ENCODE data around the gene ITGA2B. TPM values are rescaled to one million over a fixed set of nuclear protein-coding genes. Genes with fewer than 3 reads are reported as not detected.

ITGA2B gene
- total and polyA plus RNA-seq, 2 of the 13 experiments (the other 11 are each of a cell fraction or from before 2014, with no cell fraction given) = 0.38 to 1.1 TPM

- TF ChIP-seq, protein P1, sequence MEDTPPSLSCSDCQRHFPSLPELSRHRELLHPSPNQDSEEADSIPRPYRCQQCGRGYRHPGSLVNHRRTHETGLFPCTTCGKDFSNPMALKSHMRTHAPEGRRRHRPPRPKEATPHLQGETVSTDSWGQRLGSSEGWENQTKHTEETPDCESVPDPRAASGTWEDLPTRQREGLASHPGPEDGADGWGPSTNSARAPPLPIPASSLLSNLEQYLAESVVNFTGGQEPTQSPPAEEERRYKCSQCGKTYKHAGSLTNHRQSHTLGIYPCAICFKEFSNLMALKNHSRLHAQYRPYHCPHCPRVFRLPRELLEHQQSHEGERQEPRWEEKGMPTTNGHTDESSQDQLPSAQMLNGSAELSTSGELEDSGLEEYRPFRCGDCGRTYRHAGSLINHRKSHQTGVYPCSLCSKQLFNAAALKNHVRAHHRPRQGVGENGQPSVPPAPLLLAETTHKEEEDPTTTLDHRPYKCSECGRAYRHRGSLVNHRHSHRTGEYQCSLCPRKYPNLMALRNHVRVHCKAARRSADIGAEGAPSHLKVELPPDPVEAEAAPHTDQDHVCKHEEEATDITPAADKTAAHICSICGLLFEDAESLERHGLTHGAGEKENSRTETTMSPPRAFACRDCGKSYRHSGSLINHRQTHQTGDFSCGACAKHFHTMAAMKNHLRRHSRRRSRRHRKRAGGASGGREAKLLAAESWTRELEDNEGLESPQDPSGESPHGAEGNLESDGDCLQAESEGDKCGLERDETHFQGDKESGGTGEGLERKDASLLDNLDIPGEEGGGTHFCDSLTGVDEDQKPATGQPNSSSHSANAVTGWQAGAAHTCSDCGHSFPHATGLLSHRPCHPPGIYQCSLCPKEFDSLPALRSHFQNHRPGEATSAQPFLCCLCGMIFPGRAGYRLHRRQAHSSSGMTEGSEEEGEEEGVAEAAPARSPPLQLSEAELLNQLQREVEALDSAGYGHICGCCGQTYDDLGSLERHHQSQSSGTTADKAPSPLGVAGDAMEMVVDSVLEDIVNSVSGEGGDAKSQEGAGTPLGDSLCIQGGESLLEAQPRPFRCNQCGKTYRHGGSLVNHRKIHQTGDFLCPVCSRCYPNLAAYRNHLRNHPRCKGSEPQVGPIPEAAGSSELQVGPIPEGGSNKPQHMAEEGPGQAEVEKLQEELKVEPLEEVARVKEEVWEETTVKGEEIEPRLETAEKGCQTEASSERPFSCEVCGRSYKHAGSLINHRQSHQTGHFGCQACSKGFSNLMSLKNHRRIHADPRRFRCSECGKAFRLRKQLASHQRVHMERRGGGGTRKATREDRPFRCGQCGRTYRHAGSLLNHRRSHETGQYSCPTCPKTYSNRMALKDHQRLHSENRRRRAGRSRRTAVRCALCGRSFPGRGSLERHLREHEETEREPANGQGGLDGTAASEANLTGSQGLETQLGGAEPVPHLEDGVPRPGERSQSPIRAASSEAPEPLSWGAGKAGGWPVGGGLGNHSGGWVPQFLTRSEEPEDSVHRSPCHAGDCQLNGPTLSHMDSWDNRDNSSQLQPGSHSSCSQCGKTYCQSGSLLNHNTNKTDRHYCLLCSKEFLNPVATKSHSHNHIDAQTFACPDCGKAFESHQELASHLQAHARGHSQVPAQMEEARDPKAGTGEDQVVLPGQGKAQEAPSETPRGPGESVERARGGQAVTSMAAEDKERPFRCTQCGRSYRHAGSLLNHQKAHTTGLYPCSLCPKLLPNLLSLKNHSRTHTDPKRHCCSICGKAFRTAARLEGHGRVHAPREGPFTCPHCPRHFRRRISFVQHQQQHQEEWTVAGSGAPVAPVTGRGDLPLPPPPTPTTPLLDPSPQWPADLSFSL (CRISPR knock-in tag; IDR thresholded peaks at IDR 0.05) = no peak
- 0 out of 2 replicates have a peak, but pooled peaks have one; percentile 75 for TF ChIP-seq THAP8 (CRISPR knock-in tag; IDR thresholded peaks at IDR 0.05; ENCODE audit: borderline replicate concordance)
- TF ChIP-seq ZNF274 (CRISPR knock-in tag; IDR thresholded peaks at IDR 0.05) = no peak
- no peak for TF ChIP-seq EZH2 (conservative IDR thresholded peaks at IDR 0.05; ENCODE audit: low read depth, low read length)
- TF ChIP-seq, protein P2, sequence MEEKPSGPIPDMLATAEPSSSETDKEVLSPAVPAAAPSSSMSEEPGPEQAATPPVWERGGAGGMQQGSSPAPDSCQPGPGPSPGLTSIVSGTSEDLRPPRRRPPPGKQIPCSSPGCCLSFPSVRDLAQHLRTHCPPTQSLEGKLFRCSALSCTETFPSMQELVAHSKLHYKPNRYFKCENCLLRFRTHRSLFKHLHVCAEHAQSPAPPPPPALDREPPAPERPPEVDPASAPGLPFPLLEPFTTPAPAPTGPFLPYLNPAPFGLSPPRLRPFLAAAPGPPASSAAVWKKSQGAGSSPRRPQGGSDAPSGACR (CRISPR knock-in tag; IDR thresholded peaks at IDR 0.05) = peak; percentile 85; the same call in 1 of the 2 replicates
- TF ChIP-seq, protein P3, sequence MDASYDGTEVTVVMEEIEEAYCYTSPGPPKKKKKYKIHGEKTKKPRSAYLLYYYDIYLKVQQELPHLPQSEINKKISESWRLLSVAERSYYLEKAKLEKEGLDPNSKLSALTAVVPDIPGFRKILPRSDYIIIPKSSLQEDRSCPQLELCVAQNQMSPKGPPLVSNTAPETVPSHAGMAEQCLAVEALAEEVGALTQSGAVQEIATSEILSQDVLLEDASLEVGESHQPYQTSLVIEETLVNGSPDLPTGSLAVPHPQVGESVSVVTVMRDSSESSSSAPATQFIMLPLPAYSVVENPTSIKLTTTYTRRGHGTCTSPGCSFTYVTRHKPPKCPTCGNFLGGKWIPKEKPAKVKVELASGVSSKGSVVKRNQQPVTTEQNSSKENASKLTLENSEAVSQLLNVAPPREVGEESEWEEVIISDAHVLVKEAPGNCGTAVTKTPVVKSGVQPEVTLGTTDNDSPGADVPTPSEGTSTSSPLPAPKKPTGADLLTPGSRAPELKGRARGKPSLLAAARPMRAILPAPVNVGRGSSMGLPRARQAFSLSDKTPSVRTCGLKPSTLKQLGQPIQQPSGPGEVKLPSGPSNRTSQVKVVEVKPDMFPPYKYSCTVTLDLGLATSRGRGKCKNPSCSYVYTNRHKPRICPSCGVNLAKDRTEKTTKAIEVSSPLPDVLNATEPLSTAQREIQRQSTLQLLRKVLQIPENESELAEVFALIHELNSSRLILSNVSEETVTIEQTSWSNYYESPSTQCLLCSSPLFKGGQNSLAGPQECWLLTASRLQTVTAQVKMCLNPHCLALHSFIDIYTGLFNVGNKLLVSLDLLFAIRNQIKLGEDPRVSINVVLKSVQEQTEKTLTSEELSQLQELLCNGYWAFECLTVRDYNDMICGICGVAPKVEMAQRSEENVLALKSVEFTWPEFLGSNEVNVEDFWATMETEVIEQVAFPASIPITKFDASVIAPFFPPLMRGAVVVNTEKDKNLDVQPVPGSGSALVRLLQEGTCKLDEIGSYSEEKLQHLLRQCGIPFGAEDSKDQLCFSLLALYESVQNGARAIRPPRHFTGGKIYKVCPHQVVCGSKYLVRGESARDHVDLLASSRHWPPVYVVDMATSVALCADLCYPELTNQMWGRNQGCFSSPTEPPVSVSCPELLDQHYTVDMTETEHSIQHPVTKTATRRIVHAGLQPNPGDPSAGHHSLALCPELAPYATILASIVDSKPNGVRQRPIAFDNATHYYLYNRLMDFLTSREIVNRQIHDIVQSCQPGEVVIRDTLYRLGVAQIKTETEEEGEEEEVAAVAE (CRISPR knock-in tag; IDR thresholded peaks at IDR 0.05; ENCODE audit: borderline replicate concordance) = no peak
- 0 out of 2 replicates have a peak, but pooled peaks have one; percentile 27 for TF ChIP-seq ZNF83 (CRISPR knock-in tag; IDR thresholded peaks at IDR 0.05; ENCODE audit: borderline replicate concordance)
- TF ChIP-seq CREBL2 (CRISPR knock-in tag; IDR thresholded peaks at IDR 0.05; ENCODE audit: borderline replicate concordance) = 0 out of 2 replicates have a peak, but pooled peaks have one; percentile 55
- 0 out of 2 replicates have a peak, but pooled peaks have one; percentile 72 for TF ChIP-seq ZNF577 (CRISPR knock-in tag; IDR thresholded peaks at IDR 0.05; ENCODE audit: borderline replicate concordance, low read depth)
- 0 out of 2 replicates have a peak, but pooled peaks have one; percentile 10 for TF ChIP-seq ZNF782 (CRISPR knock-in tag; IDR thresholded peaks at IDR 0.05; ENCODE audit: borderline replicate concordance)
- TF ChIP-seq NR2F6 (IDR thresholded peaks at IDR 0.05) = no peak
- no peak for TF ChIP-seq NR2F6 (CRISPR knock-in tag; IDR thresholded peaks at IDR 0.05)
- 0 out of 2 replicates have a peak, but pooled peaks have one; percentile 28 for TF ChIP-seq ZNF616 (CRISPR knock-in tag; IDR thresholded peaks at IDR 0.05; ENCODE audit: low read depth)
- 0 out of 2 replicates have a peak, but pooled peaks have one; percentile 37 for TF ChIP-seq ELF4 (CRISPR knock-in tag; IDR thresholded peaks at IDR 0.05; ENCODE audit: borderline replicate concordance)
- no peak for TF ChIP-seq IKZF1 (IDR thresholded peaks at IDR 0.05)
- no peak for TF ChIP-seq ZNF7 (CRISPR knock-in tag; IDR thresholded peaks at IDR 0.05)
These were observed 65.3 kb downstream of the ITGA2B start (continued) for GRCh38 chr17:44324092-44324570.
